K562 (cell line): ENCODE measurements around the gene SMARCA4. TPM values are rescaled to one million over a fixed set of nuclear protein-coding genes. Genes with fewer than 3 reads are reported as not detected.

Source experiments
- ATAC-seq: fragments of 200-7000 bp; cut with Tn5 transposase; 3 replicates; pipeline ENCODE4 v1.9.1; 2020; ENCODE audit warnings: moderate library complexity
- BruUV-seq: library from RNA; stranded (reverse); fragments of 400-500 nt; replicated peaks from 2 replicates; lab custom pipeline; 2021; lab: Mats Ljungman, UMichigan
- CTCF ChIA-PET: fragments of 300-600 bp; formaldehyde crosslinking; extraction: SDS; loops from one replicate; lab custom pipeline; 2021; ENCODE audit warnings: low intra/inter-chr PET ratio; lab: Yijun Ruan, JAX
- POLR2A ChIA-PET: fragments of 300-600, 350-650 bp; sonication (Branson Sonifier 250); formaldehyde crosslinking; extraction: SDS; loops from one replicate; lab custom pipeline; 2021; ENCODE audit warnings: antibody characterized with exemption, inconsistent platforms; lab: Yijun Ruan, JAX
- DNase-seq, 4 experiments: peaks; one replicate each; pipeline versions ENCODE4 v3.0.0 to v3.0.0-alpha.2; 2011 to 2018; ENCODE audit warnings: low spot score in 3 of 4, mixed read lengths in 3 of 4; ENCODE audit errors: extremely low read depth in 1 of 4
- FAIRE-seq: peaks from 2 replicates; lab custom pipeline; 2011; peaks lifted over from hg19 to GRCh38; lab: Jason Lieb, UNC
- H2AFZ ChIP-seq: 2 replicates; pipeline ENCODE4 v1.6.0; 2011; ENCODE audit warnings: low read depth, low read length, control low read depth, inconsistent platforms
- H3K27ac ChIP-seq: fragments of 200-600 bp; 3 replicates; pipeline ENCODE4 v1.8.0; 2011; ENCODE audit warnings: low read depth, mild to moderate bottlenecking, control low read depth, inconsistent platforms, low read length, moderate library complexity, mixed read lengths; ENCODE audit errors: extremely low read depth
- H3K27me3 ChIP-seq, 2 experiments: fragments of 300-600 bp in 1 of 2; 2 replicates in 1 of 2; 3 replicates in 1 of 2; pipeline versions ENCODE4 v1.6.0 to v1.8.0; 2011; ENCODE audit warnings: inconsistent platforms in 2 of 2, low read length in 2 of 2, mild to moderate bottlenecking in 1 of 2, mixed read lengths in 1 of 2, moderate library complexity in 1 of 2; ENCODE audit not compliant: control insufficient read depth in 2 of 2, insufficient read depth in 2 of 2
- H3K36me3 ChIP-seq: fragments of 300-600 bp; 3 replicates; pipeline ENCODE4 v1.8.0; 2011; ENCODE audit warnings: mild to moderate bottlenecking, low read length, inconsistent platforms; ENCODE audit not compliant: control insufficient read depth, insufficient read depth
- H3K4me1 ChIP-seq, 2 experiments: fragments of 200-600 bp in 1 of 2; replicated peaks in 1 of 2; 2 replicates in 1 of 2; 3 replicates in 1 of 2; pipeline versions ENCODE4 v1.5.1 to v1.8.0; 2011; ENCODE audit warnings: inconsistent platforms in 2 of 2, low read length in 2 of 2, mild to moderate bottlenecking in 1 of 2, mixed read lengths in 1 of 2, moderate library complexity in 1 of 2; ENCODE audit not compliant: control insufficient read depth in 2 of 2, insufficient read depth in 2 of 2
- H3K4me2 ChIP-seq: 2 replicates; pipeline ENCODE4 v1.6.1; 2011; ENCODE audit warnings: low read length, control low read depth, inconsistent platforms, mixed read lengths; ENCODE audit not compliant: insufficient read depth
- H3K4me3 ChIP-seq: fragments of 200-600 bp; sonication (generic), shearing (Covaris generic); 2 replicates; pipeline ENCODE4 v1.5.1; 2016; ENCODE audit warnings: control low read depth, inconsistent platforms
- H3K79me2 ChIP-seq: fragments of 200-600 bp; 3 replicates; pipeline ENCODE4 v1.8.0; 2011; ENCODE audit warnings: low read length, inconsistent platforms; ENCODE audit not compliant: control insufficient read depth, insufficient read depth
- H3K9ac ChIP-seq, 2 experiments: 2 replicates each; pipeline versions ENCODE4 v1.6.0 to v1.6.1; 2011; ENCODE audit warnings: low read depth in 2 of 2, low read length in 2 of 2, control low read depth in 1 of 2, inconsistent platforms in 1 of 2, mild to moderate bottlenecking in 1 of 2, mixed read lengths in 1 of 2; ENCODE audit not compliant: insufficient read depth in 1 of 2
- H3K9me1 ChIP-seq: one replicate; pipeline ENCODE4 v1.6.0; 2011; ENCODE audit warnings: inconsistent platforms, mild to moderate bottlenecking, low read length, moderate library complexity; ENCODE audit not compliant: control insufficient read depth, insufficient read depth
- H3K9me3 ChIP-seq: replicated peaks from 2 replicates; pipeline ENCODE4 v1.5.1; 2011; ENCODE audit warnings: low read depth, low read length, inconsistent platforms; ENCODE audit not compliant: control insufficient read depth, insufficient read depth
- H4K20me1 ChIP-seq: replicated peaks from 2 replicates; pipeline ENCODE4 v1.6.1; 2011; ENCODE audit warnings: low read length, inconsistent platforms, mixed read lengths; ENCODE audit not compliant: control insufficient read depth, insufficient read depth
- GATAD2A ChIP-seq: fragments of 450-650 bp; IDR thresholded peaks from 2 replicates; pipeline ENCODE4 v1.6.1; 2017
- POLR2G ChIP-seq: fragments of 200-400 bp; formaldehyde crosslinking; IDR thresholded peaks from 2 replicates; pipeline ENCODE4 v1.6.1; 2017; ENCODE audit warnings: low read depth, mild to moderate bottlenecking, antibody characterized with exemption, low read length, moderate library complexity
- SMARCB1 ChIP-seq: IDR thresholded peaks from 2 replicates; pipeline ENCODE4 v1.6.1; 2011; ENCODE audit warnings: improper control_type of control experiment, low read depth; ENCODE audit not compliant: insufficient read length
- WGBS: fragments of 100-300 bp; shearing (Covaris generic); methylation state at CpG from one replicate; pipeline ENCODE4 v1.1.6; 2016; ENCODE audit warnings: low coverage, mixed read lengths; ENCODE audit not compliant: insufficient coverage; ENCODE audit errors: missing lambda C conversion rate; 5-methylcytosine and 5-hydroxymethylcytosine counted together
- in situ Hi-C: fragments of 300-500 bp; cut with MboI; formaldehyde crosslinking; loops from 4 replicates; pipeline ENCODE4 v1.15.0; 2018; ENCODE audit warnings: inconsistent platforms, mixed read lengths
- intact Hi-C: fragments of 100-400 bp; cut with micrococcal nuclease; formaldehyde crosslinking; loops from 2 replicates; pipeline ENCODE4 v1.14.2; 2022
- polyA plus RNA-seq, 8 experiments: library from polyadenylated mRNA; depleted of rRNA in 4 of 8; stranded (reverse) in 5 of 8; unstranded in 3 of 8; fragments of >200 nt; fragmentation: Nextera tagmentation in 2 of 8; fragmentation: Illumina TruSeq in 1 of 8; extraction: Ambion mirVana in 2 of 8; extraction: Trizol in 1 of 8; gene quantifications; 2 replicates each; pipeline versions ENCODE4 v1.2.1 to v1.2.3, GENCODE V29; 2011 to 2014; ENCODE audit warnings: inconsistent platforms in 1 of 8, missing spikeins in 1 of 8
- total RNA-seq, 7 experiments: library from RNA; depleted of rRNA in 6 of 7; stranded (reverse); fragments of >200 nt in 6 of 7; fragmentation: Illumina TruSeq in 2 of 7; extraction: Trizol in 2 of 7; gene quantifications; 2 replicates each; pipeline versions ENCODE4 v1.2.1 to v1.2.3, GENCODE V29; 2011 to 2021; ENCODE audit warnings: low replicate concordance in 1 of 7

Gene SMARCA4
- total and polyA plus RNA-seq, 9 of the 15 experiments (the other 6 are each of a cell fraction or from before 2014, with no cell fraction given), result 19.3 to 207 (median 52.1) TPM

- ATAC-seq (no peak), FAIRE-seq (no peak), DNase-seq (no peak)
- peak; percentile 44 for TF ChIP-seq POLR2G
- no peak for TF ChIP-seq SMARCB1
- Histone ChIP-seq H4K20me1 (no peaks in the 10 kb centered on the region), H3K4me3 (no peak overlapping the region), H3K36me3 (peaks cover 100% of the 10 kb centered on the region), H3K27ac (no peak overlapping the region), H3K27me3 (no peaks in the 10 kb centered on the region), H3K4me2 (no peak overlapping the region), H3K4me1 (peaks cover 0 to 11% of the 10 kb centered on the region in 2 experiments; a peak in 1 of 5 replicates), H2AFZ (no peak overlapping the region), H3K79me2 (no peaks in the 10 kb centered on the region), H3K9me3 (no peaks in the 10 kb centered on the region), H3K9ac (no peak overlapping the region), H3K9me1 (no peaks in the 10 kb centered on the region)
- no TSS peak for BruUV-seq
- WGBS, result 93% methylated on average over 23 of the region's 23 CpGs
- intact Hi-C loops (no loop called here), in situ Hi-C loops (no loop called here)
- ChIA-PET CTCF (no interaction called here), POLR2A (interaction anchor here (0.8 kb wide), 1 partner anchor 10 kb away, joined by 4 read pairs; no protein-coding TSS in a partner anchor)
Observed at GRCh38 chr19:11020982-11021759, 60.3 kb downstream of the SMARCA4 start.

- DNase-seq (no peak), ATAC-seq (no peak), FAIRE-seq (no peak)
- Histone ChIP-seq H3K4me3 (no peak overlapping the region), H3K9me1 (no peaks in the 10 kb centered on the region), H3K36me3 (peaks cover 98% of the 10 kb centered on the region), H3K27ac (no peak overlapping the region), H2AFZ (no peak overlapping the region), H4K20me1 (no peaks in the 10 kb centered on the region), H3K79me2 (no peaks in the 10 kb centered on the region), H3K4me2 (no peak overlapping the region), H3K9me3 (no peaks in the 10 kb centered on the region), H3K27me3 (no peaks in the 10 kb centered on the region), H3K9ac (no peak overlapping the region; a peak in 1 of 4 replicates), H3K4me1 (peaks cover 0 to 11% of the 10 kb centered on the region in 2 experiments; a peak in 1 of 5 replicates)
- no peak for TF ChIP-seq GATAD2A
- peak; percentile 52; the same call in 1 of the 2 replicates for TF ChIP-seq POLR2G
- 97% methylated on average over 9 of the region's 15 CpGs for WGBS
- BruUV-seq, result no TSS peak
- intact Hi-C loops, result no loop called here
- in situ Hi-C loops, result no loop called here
- ChIA-PET POLR2A (interaction anchor here (0.8 to 2.1 kb wide), 2 partner anchors 9 to 85 kb away, joined by 4 to 5 read pairs; no protein-coding TSS in a partner anchor), CTCF (no interaction called here)
Observed at GRCh38 chr19:11021760-11022144, 60.9 kb downstream of the SMARCA4 start.
